HG02840 (cell line): Measurements from ENCODE around the gene TUB.

ENCODE experiments used
- ATAC-seq: cut with Tn5 transposase; IDR thresholded peaks from one replicate; pipeline ENCODE4 v1.9.1; 2021; ENCODE audit warnings: mild to moderate bottlenecking, moderate library complexity, moderate number of reproducible peaks; ENCODE audit not compliant: unreplicated experiment, low FRiP score

TUB gene

DNA sequence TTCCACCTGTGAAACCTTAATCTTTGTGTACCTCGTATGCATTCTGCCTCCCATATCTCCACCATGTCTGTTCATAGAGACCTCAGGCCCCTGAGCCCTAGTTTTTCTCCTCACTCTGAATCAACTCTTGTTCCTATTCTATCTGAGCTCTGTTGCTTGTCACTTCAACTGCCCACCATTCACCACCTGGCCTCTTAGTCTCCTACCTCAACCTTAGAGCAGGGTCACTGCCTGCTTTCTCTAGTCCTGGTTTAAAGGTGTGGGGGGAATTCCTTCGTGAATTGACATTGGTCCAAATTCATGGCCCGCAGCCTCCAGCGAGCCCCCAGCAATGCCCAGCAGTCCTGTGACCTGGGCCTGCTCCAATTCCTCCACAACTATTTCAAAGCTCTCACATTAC, 39.4 kb upstream of the TUB start:
- no peak for ATAC-seq

GRCh38 chr11:8043756-8044155, 37.3 kb upstream of the TUB start:
- ATAC-seq: no peak

- no peak for ATAC-seq
Measured at GRCh38 chr11:8045839-8046238, 35.2 kb upstream of the TUB start.

DNA sequence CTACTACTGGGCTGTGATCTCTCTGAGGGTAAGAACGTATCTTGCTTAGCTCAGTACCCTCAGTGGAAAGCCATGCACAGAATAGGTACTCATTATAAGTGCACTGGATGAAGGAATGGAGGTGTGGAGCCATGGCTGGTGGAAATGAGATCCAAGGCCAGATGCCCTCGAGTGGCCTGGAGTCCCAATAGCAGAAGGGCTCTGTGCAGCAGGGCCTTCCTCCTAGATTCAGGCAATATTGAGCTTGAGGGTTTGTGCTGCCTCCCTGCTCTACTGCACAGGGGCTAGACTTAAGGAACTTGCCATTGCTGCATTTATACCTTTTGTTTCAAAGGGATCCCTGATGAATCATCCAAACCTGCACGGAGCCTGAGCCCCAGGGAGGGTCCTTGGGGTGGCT, 33.6 kb upstream of the TUB start:
- no peak for ATAC-seq

GRCh38 chr11:8049084-8049483, 31.9 kb upstream of the TUB start:
- no peak for ATAC-seq

GRCh38 chr11:8055091-8055835, 25.7 kb upstream of the TUB start:
- ATAC-seq: no peak

GRCh38 chr11:8055836-8056526, 25.0 kb upstream of the TUB start:
- no peak for ATAC-seq

DNA sequence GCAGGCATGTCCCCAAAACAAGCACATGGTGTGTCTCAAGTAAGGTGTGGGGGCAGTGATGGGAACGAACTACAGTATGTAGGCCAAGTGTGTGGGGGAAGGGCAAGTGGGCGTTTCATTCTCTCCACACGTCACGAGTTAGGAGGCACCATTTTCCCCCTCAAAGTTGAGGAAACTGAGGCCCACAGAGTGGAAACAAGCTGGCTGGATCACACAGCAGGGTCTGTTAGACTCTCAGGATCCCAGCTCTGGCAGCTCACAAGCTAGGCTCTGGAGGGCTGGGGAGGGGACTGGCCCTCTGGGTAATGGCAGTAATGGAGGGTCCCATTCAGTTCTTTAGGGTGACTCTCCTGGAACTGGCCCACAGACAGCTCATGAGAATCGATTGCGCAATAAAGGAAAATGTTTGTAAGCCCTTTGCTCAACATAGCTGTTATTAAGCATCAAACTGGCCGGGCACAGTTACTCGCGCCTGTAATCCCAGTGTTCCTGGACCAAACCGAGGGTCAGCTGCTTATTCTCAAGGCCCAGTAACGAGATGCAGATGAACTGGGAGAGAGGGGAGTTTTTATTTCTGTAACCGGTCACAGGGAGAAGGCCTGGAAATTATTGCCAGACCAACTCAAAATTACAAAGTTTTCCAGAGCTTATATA, 24.1 kb upstream of the TUB start:
- no peak for ATAC-seq

DNA sequence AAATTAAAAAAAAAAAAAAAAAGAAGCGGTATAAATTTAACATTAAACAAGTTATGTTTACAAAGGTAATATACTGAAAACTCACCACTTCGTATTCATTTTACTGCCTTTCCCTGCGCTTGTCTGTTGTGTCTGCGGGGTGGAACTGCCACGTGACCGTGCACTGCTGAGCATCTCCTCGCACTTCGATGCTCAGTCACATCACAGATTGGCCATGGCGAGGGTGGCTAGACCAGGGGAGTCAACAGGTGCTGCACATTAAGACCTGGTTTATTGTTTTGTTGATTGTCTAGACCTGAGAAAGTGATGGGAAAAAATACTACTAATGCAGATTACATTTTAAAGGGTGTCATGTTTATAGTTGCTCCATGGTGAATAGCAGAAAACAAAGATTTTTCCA, 22.8 kb upstream of the TUB start:
- ATAC-seq: no peak

GRCh38 chr11:8059030-8059429, 22.0 kb upstream of the TUB start:
- no peak for ATAC-seq

- no peak for ATAC-seq
Measured at GRCh38 chr11:8059571-8060011, 21.4 kb upstream of the TUB start.

- ATAC-seq: no peak
Measured at GRCh38 chr11:8060146-8060719, 20.8 kb upstream of the TUB start.

- no peak for ATAC-seq
Measured at GRCh38 chr11:8060801-8061554, 20.0 kb upstream of the TUB start.

GRCh38 chr11:8061555-8062428, 19.2 kb upstream of the TUB start:
- ATAC-seq: no peak

DNA sequence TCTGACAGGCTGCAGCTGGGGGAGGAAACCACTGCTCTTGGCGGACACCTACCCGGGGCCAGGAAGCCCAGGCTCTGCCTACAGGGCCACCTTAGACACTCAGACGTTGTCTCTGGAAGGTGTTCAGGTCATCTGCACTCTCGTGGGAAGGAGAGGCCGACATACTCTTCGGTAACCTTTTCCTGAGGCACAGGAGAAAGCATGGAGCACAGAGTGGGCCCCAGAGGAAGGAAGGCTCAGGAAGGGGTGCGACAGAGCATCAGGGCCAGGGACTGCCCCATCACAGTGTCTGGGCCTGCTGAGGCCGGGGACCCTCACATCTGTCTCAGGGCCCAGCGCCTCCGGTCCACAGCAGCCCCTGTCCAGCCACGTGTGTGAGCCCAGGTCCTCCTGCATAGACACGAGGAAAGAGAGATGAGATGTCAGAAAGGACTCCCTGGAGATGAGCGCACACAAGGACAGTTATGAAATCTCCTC, 18.2 kb upstream of the TUB start:
- no peak for ATAC-seq

DNA sequence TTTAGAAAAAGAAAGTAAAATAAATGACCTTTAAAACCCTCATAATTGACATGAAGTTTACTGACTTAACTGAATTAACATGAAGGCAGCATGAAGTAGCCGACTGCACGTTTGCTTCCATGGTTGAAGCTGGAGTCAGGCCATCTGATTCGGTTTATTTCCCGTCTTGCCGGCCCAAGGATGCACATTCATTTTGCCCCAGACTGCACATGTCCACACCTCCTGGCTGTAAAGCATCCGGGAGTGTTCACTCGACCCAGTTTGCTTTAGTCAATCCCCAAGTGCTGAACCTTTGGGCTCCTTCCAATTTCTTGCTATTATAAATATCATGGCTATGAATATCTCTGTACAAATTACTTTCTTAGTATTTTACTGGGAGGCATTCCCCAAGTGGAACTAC, 17.7 kb upstream of the TUB start:
- no peak for ATAC-seq

- ATAC-seq: no peak
Measured at GRCh38 chr11:8065031-8065430, 16.0 kb upstream of the TUB start.

DNA sequence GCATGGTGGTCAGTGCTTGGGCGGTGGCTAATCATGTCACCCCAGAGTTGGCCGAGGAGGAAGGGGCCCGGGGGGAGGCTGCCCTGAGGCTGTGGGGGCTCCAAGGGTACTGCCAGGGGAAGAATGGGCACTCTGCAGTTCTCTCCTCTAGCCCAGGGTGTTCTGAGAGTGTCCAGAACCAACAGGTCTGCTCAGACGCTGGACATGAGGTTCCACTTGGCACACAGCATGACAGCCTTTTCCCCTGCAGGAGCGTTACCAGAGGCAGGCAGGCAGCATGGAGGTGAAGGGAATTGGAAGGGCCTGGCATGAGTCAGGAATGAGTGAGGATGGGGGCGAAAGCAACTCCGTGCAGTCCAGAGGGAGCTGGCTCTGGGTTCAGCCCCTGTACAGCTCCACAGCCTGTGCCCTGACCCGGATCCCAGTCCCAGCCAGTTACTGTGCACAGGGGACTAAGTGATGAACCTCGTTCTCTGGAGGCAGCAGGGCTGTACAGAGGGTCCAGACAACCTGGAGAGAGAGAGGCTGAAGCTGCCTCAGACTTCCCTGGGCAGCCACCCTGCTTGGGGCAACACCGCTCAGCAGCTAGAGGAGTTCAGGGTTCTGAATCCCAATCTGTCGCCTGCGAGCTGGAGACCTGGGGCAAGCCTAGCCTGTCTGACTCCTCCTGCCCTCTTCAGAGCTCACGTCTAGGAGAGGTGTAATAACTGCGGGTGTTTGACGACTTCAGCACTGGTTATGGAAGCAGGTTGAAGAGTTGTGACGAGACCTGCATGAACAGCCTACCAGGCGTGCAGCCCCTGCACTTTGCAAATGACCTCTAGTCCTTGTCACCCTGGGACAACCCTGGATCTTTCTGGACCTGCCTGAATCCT, 14.7 kb upstream of the TUB start:
- ATAC-seq: no peak
